NOMO-1 treated with dmso at 0.1 percent for 144 hours (cell line): Measurements from ENCODE around the gene SSC5D.

Experiments
- DNase-seq: peaks from one replicate; lab custom pipeline; 2025; ENCODE audit not compliant: unreplicated experiment; lab: John Stamatoyannopoulos, UW

SSC5D gene

GRCh38 chr19:55552620-55553019 lies 64.4 kb downstream of the SSC5D start:
- no peak for DNase-seq

GRCh38 chr19:55553217-55554182 lies 65.3 kb downstream of the SSC5D start:
- no peak for DNase-seq

- DNase-seq: no peak
Measured at GRCh38 chr19:55554302-55554701, 66.1 kb downstream of the SSC5D start.

GRCh38 chr19:55554741-55555152 lies 66.5 kb downstream of the SSC5D start:
- DNase-seq: no peak

- no peak for DNase-seq
Measured at GRCh38 chr19:55559684-55560083, 71.4 kb downstream of the SSC5D start.

- DNase-seq: no peak
Measured at GRCh38 chr19:55563261-55563690, 75.0 kb downstream of the SSC5D start.

GRCh38 chr19:55566823-55567222 lies 78.6 kb downstream of the SSC5D start:
- no peak for DNase-seq

GRCh38 chr19:55567708-55568328 lies 79.6 kb downstream of the SSC5D start:
- DNase-seq: no peak
